GM12878 (cell line): Measurements from ENCODE around the gene FAM13C.

Experiments
- BHLHE40 ChIP-seq, 2 experiments: fragments of 450-650 bp in 1 of 2; IDR thresholded peaks; 2 replicates each; pipeline ENCODE4 v1.6.1; 2011 to 2017; ENCODE audit warnings: low read depth in 2 of 2, borderline replicate concordance in 1 of 2, improper control_type of control experiment in 1 of 2, low read length in 1 of 2, mild to moderate bottlenecking in 1 of 2
- JUND ChIP-seq: IDR thresholded peaks from 2 replicates; pipeline ENCODE4 v1.6.1; 2012; ENCODE audit warnings: low read depth, mild to moderate bottlenecking, low read length, improper control_type of control experiment, moderate library complexity
- PAX5 ChIP-seq: IDR thresholded peaks from 2 replicates; pipeline ENCODE4 v1.6.1; 2011; ENCODE audit warnings: low read depth, low read length, borderline replicate concordance
- ZZZ3 ChIP-seq: IDR thresholded peaks from 2 replicates; pipeline ENCODE4 v1.6.1; 2011; ENCODE audit warnings: low read depth; ENCODE audit not compliant: control insufficient read depth, insufficient read length
- TF ChIP-seq, protein P1 (sequence below): IDR thresholded peaks from 2 replicates; pipeline ENCODE4 v1.6.1; 2011; ENCODE audit warnings: low read depth, mild to moderate bottlenecking, low read length, moderate library complexity, borderline replicate concordance; ENCODE audit errors: extremely low read depth

DNA sequence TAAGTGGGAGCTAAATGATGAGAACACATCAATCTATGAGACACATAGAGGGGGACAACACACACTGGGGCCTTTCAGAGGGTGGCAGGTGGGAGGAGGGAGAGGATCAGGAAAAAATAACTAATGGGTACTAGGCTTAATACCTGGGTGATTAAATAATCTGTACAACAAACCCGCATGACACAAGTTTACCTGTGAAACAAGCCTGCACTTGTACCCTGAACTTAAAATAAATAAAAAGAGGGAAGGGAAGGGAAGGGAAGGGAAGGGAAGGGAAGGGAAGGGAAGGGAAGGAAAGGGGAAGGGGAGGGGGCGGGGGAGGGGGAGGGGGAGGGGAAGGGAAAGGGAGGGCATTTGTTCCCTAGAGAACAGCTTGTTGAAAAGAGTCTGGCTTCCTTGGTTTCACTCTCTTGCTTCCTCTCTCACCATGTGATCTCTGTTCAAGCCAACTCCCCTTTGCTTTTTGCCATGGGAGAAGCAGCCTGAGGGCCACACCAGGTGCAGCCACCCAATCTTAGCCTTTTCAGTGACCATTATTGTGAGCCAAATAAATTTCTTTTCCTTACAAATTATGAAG is 57.7 kb downstream of the FAM13C start:
- TF ChIP-seq PAX5 = no peak
- no peak for TF ChIP-seq ZZZ3
- TF ChIP-seq, protein P1, sequence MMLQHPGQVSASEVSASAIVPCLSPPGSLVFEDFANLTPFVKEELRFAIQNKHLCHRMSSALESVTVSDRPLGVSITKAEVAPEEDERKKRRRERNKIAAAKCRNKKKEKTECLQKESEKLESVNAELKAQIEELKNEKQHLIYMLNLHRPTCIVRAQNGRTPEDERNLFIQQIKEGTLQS = no peak
- no peak for TF ChIP-seq JUND
- TF ChIP-seq BHLHE40 (IDR thresholded peaks at IDR 0.05; ENCODE audit: borderline replicate concordance in 1 of 2, low read depth in 2 of 2, low read length in 1 of 2) = no peak
